SU-DHL-6 (cell line): ENCODE results near the gene ENTPD6.

Source experiments
- H2AFZ ChIP-seq: fragments of 200-600 bp; sonication (generic); 2 replicates; pipeline ENCODE4 v1.6.1; 2014; ENCODE audit warnings: low read depth, mild to moderate bottlenecking, moderate library complexity, mixed read lengths, antibody characterized with exemption, low read length; ENCODE audit not compliant: severe bottlenecking
- H3F3A ChIP-seq: fragments of 200-600 bp; shearing (Covaris generic); 2 replicates; pipeline ENCODE4 v1.6.0; 2016; ENCODE audit warnings: antibody characterized with exemption, mild to moderate bottlenecking; ENCODE audit not compliant: insufficient read depth
- H3K27ac ChIP-seq: fragments of 200-600 bp; sonication (generic); 2 replicates; pipeline ENCODE4 v1.5.1; 2016; ENCODE audit warnings: low read depth, mild to moderate bottlenecking, low read length, moderate library complexity, mixed read lengths
- H3K27me3 ChIP-seq: fragments of 200-600 bp; sonication (generic), shearing (Covaris generic); 2 replicates; pipeline ENCODE4 v1.6.0; 2014; ENCODE audit warnings: mild to moderate bottlenecking, low read length
- H3K36me3 ChIP-seq: fragments of 200-600 bp; sonication (generic); 2 replicates; pipeline ENCODE4 v1.6.1; 2014; ENCODE audit warnings: mild to moderate bottlenecking, low read length, mixed read lengths
- H3K4me2 ChIP-seq: fragments of 300-600, 200-600 bp; shearing (Covaris generic), sonication (generic); 2 replicates; pipeline ENCODE4 v1.6.0; 2014; ENCODE audit warnings: low read length, low read depth, mild to moderate bottlenecking; ENCODE audit not compliant: poor library complexity, severe bottlenecking
- H3K4me3 ChIP-seq: fragments of 200-600 bp; sonication (generic); 2 replicates; pipeline ENCODE4 v1.5.1; 2014; ENCODE audit warnings: antibody characterized with exemption, low read length, mild to moderate bottlenecking, mixed read lengths; ENCODE audit not compliant: insufficient read depth, poor library complexity, severe bottlenecking
- H3K79me2 ChIP-seq: fragments of 200-600 bp; sonication (generic); 2 replicates; pipeline ENCODE4 v1.6.1; 2014; ENCODE audit warnings: mild to moderate bottlenecking, low read length, moderate library complexity; ENCODE audit not compliant: insufficient read depth
- H3K9ac ChIP-seq: fragments of 200-600 bp; sonication (generic); 2 replicates; pipeline ENCODE4 v1.7.0; 2014; ENCODE audit warnings: mild to moderate bottlenecking, low read length
- H3K9me2 ChIP-seq: fragments of 200-600 bp; sonication (generic); replicated peaks from 2 replicates; pipeline ENCODE4 v1.6.1; 2014; ENCODE audit warnings: low read length; ENCODE audit not compliant: insufficient read depth
- H3K9me3 ChIP-seq: fragments of 200-600 bp; sonication (generic); 2 replicates; pipeline ENCODE4 v1.6.1; 2014; ENCODE audit warnings: low read length, mixed read lengths; ENCODE audit not compliant: insufficient read depth
- H4K20me1 ChIP-seq: fragments of 200-600 bp; sonication (generic); 2 replicates; pipeline ENCODE4 v1.6.1; 2014; ENCODE audit warnings: low read depth, mild to moderate bottlenecking, antibody characterized with exemption, low read length, moderate library complexity, mixed read lengths
- EZH2phosphoT487 ChIP-seq: fragments of 200-600 bp; sonication (generic), shearing (Covaris generic); conservative IDR thresholded peaks from 2 replicates; pipeline ENCODE4 v1.6.1; 2018; ENCODE audit warnings: mild to moderate bottlenecking, antibody characterized with exemption, low read length, moderate library complexity, mixed read lengths
- TF ChIP-seq, protein P1 (sequence below): fragments of 200-600 bp; sonication (generic); IDR thresholded peaks from one replicate; pipeline ENCODE4 v1.5.1; 2017; ENCODE audit warnings: antibody characterized with exemption, mild to moderate bottlenecking, low read length, moderate library complexity; ENCODE audit not compliant: insufficient read depth, poor library complexity, severe bottlenecking

The ENTPD6 gene

GRCh38 chr20:25218109-25218486 lies 22.6 kb downstream of the ENTPD6 start:
- no peaks in the 10 kb centered on the region for H3F3A ChIP-seq
- no peak overlapping the region for H3K4me3 ChIP-seq
- no peaks in the 10 kb centered on the region for H4K20me1 ChIP-seq
- H3K36me3 ChIP-seq, result no peaks in the 10 kb centered on the region
- no peak overlapping the region for H2AFZ ChIP-seq
- no peak overlapping the region for H3K4me2 ChIP-seq
- H3K9me3 ChIP-seq, result no peaks in the 10 kb centered on the region
- no peaks in the 10 kb centered on the region for H3K9me2 ChIP-seq
- TF ChIP-seq, protein P1, sequence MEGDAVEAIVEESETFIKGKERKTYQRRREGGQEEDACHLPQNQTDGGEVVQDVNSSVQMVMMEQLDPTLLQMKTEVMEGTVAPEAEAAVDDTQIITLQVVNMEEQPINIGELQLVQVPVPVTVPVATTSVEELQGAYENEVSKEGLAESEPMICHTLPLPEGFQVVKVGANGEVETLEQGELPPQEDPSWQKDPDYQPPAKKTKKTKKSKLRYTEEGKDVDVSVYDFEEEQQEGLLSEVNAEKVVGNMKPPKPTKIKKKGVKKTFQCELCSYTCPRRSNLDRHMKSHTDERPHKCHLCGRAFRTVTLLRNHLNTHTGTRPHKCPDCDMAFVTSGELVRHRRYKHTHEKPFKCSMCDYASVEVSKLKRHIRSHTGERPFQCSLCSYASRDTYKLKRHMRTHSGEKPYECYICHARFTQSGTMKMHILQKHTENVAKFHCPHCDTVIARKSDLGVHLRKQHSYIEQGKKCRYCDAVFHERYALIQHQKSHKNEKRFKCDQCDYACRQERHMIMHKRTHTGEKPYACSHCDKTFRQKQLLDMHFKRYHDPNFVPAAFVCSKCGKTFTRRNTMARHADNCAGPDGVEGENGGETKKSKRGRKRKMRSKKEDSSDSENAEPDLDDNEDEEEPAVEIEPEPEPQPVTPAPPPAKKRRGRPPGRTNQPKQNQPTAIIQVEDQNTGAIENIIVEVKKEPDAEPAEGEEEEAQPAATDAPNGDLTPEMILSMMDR, result no peak
- TF ChIP-seq EZH2phosphoT487, result no peak
- H3K9ac ChIP-seq, result no peak overlapping the region
- no peaks in the 10 kb centered on the region for H3K27me3 ChIP-seq
- no peak overlapping the region for H3K27ac ChIP-seq
- H3K79me2 ChIP-seq, result no peaks in the 10 kb centered on the region

GRCh38 chr20:25218492-25218891 lies 23.0 kb downstream of the ENTPD6 start:
- no peaks in the 10 kb centered on the region for H3F3A ChIP-seq
- no peaks in the 10 kb centered on the region for H3K36me3 ChIP-seq
- no peaks in the 10 kb centered on the region for H3K27me3 ChIP-seq
- no peaks in the 10 kb centered on the region for H4K20me1 ChIP-seq
- no peak overlapping the region for H2AFZ ChIP-seq
- H3K4me2 ChIP-seq, result no peak overlapping the region
- H3K27ac ChIP-seq, result no peak overlapping the region
- H3K9me2 ChIP-seq, result no peaks in the 10 kb centered on the region
- no peak overlapping the region for H3K4me3 ChIP-seq
- H3K9me3 ChIP-seq, result no peaks in the 10 kb centered on the region
- H3K79me2 ChIP-seq, result no peaks in the 10 kb centered on the region
- TF ChIP-seq, protein P1, result no peak
- no peak overlapping the region for H3K9ac ChIP-seq

- Histone ChIP-seq H4K20me1 (no peaks in the 10 kb centered on the region), H3K9ac (no peak overlapping the region), H3K27me3 (no peaks in the 10 kb centered on the region), H3K4me3 (no peak overlapping the region), H3K9me2 (no peaks in the 10 kb centered on the region), H2AFZ (no peak overlapping the region), H3K4me2 (no peak overlapping the region), H3K27ac (no peak overlapping the region), H3K79me2 (no peaks in the 10 kb centered on the region), H3K36me3 (no peaks in the 10 kb centered on the region), H3F3A (no peaks in the 10 kb centered on the region), H3K9me3 (no peaks in the 10 kb centered on the region)
- no peak for TF ChIP-seq EZH2phosphoT487
- TF ChIP-seq, protein P1, result no peak
Observed at GRCh38 chr20:25219365-25219764, 23.9 kb downstream of the ENTPD6 start.
